GM18909 (cell line): ENCODE data around the gene SIRT7.

Experiments used
- ATAC-seq: cut with Tn5 transposase; IDR thresholded peaks from one replicate; pipeline ENCODE4 v1.9.1; 2021; ENCODE audit warnings: mild to moderate bottlenecking; ENCODE audit not compliant: unreplicated experiment, poor library complexity

SIRT7 gene

DNA sequence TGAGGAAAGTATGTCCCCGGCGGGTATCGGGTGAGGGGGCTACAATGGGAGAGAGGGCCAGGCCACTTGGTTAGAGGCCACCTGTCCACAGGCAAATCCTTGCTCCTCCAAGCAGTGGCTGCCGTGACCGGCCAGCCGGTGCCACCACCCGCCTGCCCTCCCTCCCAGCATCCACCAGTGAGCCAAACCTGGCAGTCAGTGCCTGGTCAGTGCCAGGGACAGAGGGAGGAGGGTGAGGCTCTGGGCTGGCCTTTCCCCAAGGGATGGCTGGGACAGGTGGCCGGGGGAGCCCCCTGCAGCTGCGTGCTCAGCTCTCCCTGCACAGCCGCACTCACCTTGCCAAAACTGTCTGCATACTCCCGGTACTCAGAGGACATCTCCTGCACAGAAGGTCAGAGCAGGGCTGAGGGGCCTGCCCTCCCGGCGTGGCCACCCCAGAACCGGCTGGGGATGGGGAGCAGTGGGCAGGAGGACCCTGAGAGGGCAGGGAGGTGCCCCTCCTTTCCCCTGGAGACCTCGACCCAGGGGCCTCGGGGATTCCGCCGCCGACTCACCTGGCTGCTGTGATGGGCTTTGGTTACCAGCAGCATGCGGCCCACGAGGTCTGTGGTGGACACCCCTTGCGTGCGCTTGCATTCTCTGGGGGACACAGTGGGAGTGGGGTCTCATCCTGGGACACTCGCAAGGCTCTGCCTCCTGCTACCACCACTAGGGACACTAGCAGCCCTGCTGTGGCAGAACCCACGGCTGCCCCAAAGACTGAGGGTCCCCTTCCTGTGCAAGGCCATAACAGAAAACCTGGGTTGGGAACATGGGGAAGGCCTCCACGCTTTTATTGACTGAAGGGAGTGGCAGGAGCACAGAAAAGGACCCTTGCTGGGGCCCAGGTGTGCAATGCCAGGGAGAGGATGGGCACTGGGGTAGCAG lies 10.5 kb downstream of the SIRT7 start:
- ATAC-seq = no peak

DNA sequence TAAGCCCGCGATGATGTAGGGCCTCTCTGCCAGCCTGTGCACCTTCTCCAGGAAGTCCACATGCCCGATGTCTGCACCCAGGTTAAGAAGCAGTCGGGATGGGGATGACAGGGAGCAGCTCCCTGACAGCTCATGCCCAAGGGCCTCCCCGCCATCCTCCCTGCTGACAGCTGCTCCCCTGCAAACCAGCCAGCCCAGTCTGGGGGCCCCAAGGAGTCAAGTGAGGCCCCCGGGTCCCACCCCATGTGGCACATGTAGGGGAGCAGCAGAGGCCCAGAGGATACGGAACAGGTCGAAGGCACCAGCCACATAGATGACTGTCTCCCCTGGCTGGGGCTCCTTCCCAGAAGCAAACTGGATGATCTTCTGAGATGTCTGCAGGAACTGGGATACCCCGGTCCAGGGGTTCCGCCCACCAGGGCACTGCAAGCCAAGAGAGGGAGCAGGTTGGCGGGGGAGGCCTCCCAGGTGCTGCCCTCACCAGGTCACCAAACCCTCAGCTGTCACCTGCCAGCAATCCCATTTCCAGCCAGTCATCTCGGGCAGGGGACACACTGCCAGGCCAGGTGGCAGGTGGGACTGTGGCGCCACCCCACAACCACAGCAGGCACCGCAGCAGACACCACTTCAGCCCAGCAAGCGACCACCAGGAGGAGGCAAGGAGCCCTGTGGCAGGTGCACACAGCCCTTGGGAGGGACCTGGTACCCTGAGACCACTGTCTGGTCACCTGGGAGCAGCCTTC lies 11.3 kb downstream of the SIRT7 start:
- ATAC-seq = no peak

DNA sequence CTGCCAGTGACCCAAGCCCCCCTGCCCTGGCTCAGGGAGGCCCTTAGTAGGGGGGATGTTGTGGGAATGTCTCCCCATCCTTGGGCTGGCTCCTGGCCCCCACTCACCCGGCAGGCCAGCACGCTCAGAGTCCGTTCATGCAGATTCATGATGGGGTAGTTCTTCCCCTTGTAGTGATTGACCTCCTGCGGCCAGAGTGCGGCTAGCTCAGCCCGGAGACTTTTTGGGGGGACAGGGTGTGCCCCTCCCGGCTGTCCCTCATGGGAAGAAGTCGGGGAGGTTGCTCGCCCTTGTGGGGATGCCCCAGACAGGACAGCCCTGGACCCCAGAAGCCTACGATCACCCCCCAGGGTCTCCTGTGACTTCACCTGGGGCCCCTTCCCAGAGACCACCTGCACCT lies 12.0 kb downstream of the SIRT7 start:
- ATAC-seq = no peak

DNA sequence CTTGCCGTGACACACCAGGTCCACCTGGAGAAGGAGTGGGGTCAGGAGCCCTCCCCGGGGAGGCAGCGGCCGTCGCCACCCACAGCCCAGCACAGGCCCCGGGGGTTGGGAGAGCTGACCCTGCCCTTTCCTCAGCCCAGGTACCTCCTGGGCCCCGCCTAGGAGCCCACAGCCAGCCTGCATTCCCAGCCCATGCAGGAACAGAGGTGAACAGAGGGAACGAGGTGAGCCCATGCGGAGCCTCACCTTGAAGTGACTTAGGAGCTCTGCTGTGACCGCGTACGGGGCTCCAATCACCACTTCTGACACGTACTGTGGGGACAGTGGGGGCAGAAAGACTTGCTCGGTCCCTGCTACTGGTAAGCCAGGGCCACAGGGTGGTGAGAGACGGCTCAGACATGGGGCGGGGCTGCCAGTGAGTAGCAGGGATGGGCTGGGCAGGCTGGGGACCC lies 12.5 kb downstream of the SIRT7 start:
- no peak for ATAC-seq

DNA sequence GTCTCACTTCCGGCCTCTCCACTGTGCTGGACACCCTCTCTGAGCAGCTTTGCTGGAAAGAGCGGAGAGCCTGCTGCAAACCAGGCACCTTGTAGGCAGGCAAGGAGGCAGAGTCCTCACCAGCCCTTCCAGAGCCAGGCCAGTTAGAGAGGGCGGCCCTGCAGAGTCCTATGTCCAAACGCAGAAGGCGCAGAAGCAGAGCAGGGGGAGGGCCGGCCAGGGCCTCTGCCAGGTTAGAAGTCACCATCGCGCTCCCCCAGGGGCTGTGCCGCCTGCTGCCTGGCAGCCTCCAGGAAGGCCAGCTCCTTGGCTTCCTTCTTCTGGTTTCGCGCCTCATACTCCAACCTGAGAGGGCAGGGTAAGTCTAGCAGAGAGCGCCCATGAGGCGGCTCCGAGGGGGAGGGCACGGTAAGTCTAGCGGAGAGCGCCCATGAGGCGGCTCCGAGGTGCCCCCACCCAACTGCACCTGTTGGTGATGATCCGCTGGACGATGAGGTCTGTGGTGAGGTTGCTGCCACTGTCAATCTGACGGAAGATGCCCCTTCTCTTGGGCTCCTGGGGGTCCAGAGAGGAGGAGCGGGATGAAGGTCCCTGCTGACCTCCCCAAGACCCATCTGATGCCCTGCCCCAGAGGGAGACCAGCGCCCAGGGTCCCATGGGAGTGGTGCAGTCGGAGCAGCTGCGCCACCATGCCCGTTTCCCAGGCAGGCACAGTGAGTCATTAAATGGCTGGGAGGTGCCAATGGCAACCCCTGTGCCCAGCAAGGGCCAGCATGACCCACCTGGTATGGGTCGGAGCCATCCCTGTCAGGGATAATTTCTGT lies 13.2 kb downstream of the SIRT7 start:
- no peak for ATAC-seq

DNA sequence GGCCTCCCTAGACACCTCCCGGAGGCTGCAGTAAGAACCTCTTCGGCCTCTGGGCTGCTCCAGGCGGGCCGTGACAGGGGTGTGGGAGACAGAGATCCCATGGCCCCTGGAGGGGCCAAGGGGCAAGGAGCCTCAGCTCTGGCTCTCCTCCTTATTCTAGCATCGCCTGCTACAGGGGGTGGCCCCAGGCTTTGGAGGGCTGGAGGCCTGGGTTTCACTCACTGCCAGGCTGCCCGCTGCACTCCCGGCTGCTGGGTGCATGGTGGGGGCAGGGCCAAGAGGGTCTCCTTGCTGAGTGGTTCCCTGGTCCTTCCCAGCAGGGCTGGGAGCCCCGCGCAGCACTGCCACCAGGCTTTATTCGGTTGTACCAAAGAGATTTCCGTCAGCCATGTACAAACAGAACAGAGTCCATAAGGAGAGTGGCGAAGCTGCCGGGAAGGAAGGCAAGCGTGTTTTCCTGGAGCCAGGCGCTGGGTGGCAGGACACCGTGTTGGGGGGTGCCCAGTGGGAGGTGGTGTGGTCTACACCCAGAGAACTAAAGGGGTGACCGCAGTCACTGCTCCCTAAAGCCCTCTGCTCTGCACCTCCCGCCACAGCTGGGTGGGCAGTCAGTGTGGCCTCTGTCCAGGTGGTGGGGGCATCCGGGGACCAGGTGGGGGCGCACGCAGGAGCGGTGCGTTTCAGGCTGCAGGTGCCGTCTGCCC lies 13.9 kb downstream of the SIRT7 start:
- ATAC-seq = no peak

DNA sequence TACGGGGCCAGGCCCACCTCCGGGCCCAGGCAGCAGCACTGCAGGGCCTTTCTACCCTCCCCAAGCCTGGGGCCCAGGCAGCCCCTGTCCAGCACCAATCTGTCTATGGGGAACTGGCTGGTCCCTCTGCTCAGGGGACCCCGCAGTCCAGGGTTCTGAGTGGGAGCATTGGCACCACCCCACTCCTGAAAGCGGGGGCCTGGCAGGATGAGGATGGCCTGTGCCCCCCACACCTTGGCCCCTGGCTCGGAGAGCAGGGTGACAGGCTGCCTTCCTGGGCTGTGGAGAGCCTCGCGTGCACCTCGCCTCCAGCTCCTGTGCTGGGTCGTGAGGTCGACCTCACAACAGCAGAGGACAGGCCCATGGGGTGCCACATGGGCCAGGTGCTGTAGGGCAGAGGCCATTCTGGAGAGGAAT lies 14.6 kb downstream of the SIRT7 start:
- ATAC-seq = no peak

DNA sequence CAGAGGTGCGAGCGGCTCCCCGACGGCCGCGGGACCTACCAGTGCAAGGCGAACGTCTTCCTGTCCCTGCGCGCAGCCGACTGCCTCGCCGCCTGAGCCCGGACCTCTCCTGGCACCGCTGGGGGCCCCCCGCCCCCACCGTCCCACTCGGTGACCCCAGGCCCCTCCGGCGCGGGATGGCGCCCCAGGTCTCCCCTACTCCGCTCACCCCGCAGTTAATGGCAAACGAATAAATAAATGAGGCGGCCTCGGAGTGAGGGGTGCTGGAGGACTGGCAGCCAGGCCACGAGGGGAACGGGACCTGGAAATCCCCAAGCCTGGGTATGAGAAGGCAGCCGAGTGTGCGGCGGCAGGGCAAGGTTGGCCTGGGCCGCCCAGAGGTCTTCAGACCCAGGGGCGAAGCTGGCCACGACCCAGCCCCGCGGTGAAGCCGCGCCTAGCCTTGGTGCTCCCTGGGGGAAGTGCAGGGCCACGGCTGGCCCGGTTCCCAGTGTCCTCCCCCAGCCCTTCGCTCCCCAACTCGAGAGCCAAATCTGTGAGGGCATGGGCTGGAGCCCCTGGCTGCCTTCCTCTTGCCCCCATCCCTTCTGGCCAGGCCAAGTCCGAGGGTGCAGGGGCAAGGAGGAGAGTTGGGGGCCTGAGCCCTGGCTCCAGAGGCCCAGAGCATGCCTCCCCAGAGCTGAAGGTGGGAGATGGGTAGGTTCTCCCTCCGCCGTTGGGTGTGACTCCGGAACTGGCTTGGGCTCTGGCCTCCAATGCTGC lies 15.1 kb downstream of the SIRT7 start:
- no peak for ATAC-seq

DNA sequence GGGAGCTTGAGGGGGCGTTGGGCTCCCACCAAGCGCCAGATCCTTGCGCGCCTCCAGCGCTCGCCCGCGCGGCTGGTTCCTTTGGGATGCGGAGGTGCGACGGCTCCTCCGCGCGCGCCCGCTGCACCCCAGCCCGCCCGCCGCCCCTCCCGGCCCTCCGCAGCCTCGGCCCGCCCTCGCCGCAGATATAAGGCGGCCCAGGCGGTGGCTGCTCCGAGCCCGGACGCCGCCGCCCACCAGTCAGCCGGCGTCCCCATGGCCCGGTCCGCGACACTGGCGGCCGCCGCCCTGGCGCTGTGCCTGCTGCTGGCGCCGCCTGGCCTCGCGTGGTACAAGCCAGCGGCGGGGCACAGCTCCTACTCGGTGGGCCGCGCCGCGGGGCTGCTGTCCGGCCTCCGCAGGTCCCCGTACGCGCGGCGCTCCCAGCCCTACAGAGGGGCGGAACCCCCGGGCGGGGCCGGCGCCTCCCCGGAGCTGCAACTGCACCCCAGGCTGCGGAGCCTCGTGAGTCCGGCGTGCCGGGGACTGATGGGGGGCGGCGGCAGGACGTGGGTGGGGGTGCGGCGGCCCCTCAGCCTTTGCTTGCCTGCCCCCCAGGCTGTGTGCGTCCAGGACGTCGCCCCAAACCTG lies 15.8 kb downstream of the SIRT7 start, which contains the start of gene NPB:
Gene NPB, plus strand, starts transcription at position 216 of the 630 bp plus-strand sequence. Its CDS starts 40 bp downstream, at position 256.
- ATAC-seq = no peak

DNA sequence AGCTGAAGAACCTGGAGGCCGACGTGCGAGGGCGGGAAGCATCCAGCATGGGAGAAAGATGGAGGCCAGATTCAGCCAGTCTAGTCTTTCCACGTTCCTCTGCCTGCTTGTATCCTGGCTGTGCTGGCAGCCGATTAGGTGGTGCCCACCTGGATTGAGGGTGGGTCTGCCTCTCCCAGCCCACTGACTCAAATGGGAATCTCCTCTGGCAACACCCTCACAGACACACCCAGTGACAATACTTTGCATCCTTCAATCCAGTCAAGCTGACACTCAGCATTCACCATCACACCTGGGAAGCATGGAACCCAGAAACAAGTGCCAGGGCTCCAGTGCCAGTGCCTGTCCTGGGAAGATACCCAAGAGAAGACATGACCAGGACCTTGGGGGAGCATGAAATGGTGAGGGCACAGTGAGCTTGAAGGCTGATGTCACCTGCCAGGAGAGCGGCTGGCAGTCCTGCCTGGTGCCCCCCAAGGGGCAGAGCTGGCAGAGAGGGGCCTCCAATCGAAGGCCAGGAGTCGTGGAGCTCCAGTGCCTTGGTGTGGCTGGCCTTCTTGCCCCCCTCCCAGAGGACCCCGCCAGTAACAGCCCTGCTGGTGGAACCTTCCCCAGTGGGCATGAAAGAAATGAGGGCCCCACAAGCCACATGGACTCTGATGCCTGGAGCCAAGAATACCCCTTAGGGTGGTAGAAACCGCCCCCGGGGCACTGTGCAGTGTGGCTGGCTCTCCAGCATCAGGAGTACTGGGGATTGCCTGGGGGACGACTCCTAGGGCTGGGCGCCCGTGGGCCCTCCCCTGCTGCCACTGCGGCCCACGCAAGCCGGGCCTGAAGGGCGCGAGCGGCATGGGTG lies 16.6 kb downstream of the SIRT7 start:
- ATAC-seq = no peak

DNA sequence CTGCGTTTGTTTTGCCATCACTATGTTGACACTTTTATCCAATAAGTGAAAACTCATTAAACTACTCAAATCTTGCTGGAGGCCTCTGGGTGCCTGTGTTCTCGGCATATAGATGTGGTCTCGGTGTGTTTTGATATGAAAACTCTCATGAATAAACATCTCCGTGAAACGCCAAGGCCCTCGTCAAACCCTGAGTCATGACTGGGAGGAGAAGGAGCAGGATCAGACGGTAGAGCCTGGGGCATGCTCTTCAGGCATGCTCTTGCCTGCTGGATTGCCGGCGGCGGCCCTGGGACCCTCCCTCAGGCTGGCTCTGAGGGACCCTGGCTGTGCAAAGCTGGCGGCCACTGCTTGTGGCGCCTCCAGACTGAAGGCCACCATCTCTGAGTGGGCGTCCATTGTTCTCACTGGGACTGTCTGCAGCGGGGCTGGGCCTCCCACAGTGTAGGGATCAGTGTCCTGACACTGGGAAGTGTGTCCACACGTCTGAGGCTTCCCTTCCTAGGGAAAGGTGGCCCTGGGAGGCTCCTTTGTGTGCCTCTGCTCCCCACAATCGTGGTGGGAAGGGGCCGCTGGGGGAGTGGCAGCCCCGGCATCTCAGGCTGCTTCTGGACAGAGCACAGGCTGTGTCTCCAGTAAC lies 17.7 kb downstream of the SIRT7 start:
- no peak for ATAC-seq

DNA sequence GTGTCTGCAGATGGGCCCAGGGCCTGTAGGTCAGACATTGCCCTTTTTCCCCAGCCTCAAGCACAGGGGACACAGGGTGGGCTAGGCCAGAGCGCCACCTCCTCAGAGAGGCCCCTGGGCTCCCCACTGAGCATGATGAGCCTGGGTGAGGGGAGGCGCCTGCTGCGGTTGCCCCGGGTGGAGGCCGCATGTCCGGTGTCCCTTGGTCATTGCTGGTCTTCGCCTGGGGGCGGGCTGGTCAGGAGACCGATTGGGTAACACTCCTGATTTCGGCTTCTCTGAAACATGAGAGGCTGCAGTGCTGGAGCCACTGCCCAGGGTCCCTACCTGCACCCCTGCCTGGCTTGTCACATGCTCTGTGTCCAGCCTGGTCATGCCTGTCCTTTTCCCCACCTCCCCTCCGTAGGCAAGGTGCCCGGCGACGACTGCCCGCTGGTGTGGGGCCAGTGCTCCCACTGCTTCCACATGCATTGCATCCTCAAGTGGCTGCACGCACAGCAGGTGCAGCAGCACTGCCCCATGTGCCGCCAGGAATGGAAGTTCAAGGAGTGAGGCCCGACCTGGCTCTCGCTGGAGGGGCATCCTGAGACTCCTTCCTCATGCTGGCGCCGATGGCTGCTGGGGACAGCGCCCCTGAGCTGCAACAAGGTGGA lies 18.3 kb downstream of the SIRT7 start:
- ATAC-seq = no peak

DNA sequence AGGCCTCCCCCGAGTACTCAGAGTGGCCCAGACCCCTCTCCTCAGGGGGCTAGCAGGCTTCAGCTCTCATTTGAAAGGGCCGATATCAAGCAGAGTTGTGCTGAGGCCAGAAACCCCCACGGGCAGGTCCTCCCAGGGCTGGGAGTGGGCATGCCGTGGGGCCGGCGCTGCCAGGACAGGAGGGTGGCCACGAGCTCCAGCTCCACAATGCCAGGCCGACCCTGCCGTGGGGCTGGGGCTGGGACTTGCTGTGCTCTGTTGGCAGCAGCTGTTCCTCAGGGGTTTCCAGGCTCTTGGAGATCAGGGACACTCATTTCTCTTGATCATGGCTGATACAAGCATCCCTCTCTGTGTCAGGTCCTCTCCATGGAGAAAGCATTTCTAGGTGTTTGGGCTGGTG lies 19.1 kb downstream of the SIRT7 start:
- ATAC-seq = no peak

DNA sequence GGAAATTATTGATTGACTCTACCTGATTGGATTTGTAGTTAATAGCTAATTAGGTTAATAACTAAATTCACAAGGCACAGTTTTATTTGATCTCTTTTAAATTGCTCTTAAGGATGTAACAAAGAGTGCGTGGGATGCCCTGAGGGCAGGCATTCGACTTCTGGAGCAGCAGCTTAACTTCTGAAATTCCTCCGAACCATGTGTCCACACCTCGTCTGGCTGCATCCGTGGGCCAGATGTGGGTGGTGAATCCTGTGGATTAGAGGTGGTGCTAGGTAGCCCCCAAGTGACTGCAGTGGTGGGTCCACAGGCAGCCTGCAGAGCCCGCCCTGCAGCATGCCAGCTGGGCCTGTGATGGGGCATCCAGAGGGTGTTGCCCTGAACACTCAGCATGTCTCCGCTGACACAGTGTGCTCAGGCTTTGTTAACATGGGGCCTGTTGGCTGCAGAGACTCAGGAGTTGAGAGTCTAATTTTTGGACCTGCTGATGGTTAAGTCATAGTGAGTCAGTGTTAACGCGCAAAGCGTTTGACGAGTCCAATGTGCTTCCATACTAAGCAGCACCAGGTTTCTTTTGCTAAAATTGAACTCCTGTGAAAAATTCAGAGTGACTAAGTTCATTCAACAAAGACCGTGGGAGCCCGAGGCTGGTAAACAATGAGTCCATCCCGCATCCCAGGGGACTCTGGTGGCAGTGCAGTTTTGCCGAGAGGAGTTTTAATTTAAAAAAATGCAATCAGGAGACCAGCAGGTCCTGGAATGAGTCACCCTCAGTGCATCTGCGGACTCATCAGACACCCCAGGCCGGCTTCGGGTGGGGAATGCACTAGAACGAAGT lies 19.7 kb downstream of the SIRT7 start:
- no peak for ATAC-seq

DNA sequence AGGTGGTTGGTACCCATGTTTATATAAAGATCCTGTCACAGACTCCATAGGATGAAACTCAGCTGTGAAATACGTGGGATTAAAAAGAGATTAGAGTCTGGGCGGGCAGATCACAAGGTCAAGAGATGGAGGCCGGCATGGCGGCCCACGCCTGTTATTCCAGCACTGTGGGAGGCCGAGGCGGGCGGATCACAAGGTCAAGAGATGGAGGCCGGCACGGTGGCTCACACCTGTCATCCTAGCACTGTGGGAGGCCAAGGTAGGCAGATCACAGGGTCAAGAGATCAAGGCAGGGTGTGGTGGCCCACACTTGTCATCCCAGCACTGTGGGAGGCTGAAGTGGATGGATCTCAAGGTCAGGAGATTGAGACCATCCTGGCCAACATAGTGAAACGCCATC lies 22.6 kb downstream of the SIRT7 start:
- no peak for ATAC-seq

DNA sequence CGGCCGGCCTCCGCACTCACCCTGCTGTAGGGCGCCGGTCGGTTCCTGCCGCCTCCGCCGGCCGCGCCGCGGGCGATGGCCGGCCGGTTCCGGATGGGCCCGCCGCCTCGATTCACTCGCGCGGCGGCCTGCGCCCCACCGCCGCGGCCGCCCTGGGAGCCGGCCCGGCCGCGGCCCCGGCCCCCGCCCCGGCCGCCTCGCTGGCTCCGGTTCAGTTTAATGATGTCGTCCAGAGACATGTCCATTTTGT lies 26.7 kb downstream of the SIRT7 start:
- ATAC-seq = no peak
